Effector memory CD4-positive, alpha-beta T cell (primary cell): ENCODE data around the gene DOCK7.
"Not testable (repeated sequence)": the region's sequence is repeated elsewhere in the genome, so short reads cannot be mapped to it uniquely, and the experiment has no call there.

Source experiments
- DNase-seq, 3 donors: peaks; one replicate each; pipeline ENCODE4 v3.0.0-alpha.2; 2020
- H3K27ac ChIP-seq: 2 replicates; pipeline ENCODE4 v1.7.0; 2013; ENCODE audit warnings: mild to moderate bottlenecking, low read length, moderate library complexity; ENCODE audit not compliant: insufficient read depth, poor library complexity, severe bottlenecking
- H3K27me3 ChIP-seq: replicated peaks from 2 replicates; pipeline ENCODE4 v1.7.0; 2013; ENCODE audit warnings: mild to moderate bottlenecking, low read length; ENCODE audit not compliant: insufficient read depth, control insufficient read depth, poor library complexity, severe bottlenecking
- H3K36me3 ChIP-seq: 2 replicates; pipeline ENCODE4 v1.7.0; 2013; ENCODE audit warnings: mild to moderate bottlenecking, low read length, moderate library complexity; ENCODE audit not compliant: control insufficient read depth, insufficient read depth
- H3K4me1 ChIP-seq: 2 replicates; pipeline ENCODE4 v1.7.0; 2013; ENCODE audit warnings: low read length, mild to moderate bottlenecking; ENCODE audit not compliant: control insufficient read depth, insufficient read depth, poor library complexity, severe bottlenecking
- H3K4me3 ChIP-seq: 2 replicates; pipeline ENCODE4 v1.7.0; 2013; ENCODE audit warnings: low read length, low read depth, mild to moderate bottlenecking; ENCODE audit not compliant: insufficient read depth, poor library complexity, severe bottlenecking
- H3K9me3 ChIP-seq: 2 replicates; pipeline ENCODE4 v1.7.0; 2013; ENCODE audit warnings: mild to moderate bottlenecking, low read length, moderate library complexity; ENCODE audit not compliant: control insufficient read depth

DOCK7 gene

GRCh38 chr1:62590970-62591368 lies 97.2 kb downstream of the DOCK7 start:
- H3K36me3 ChIP-seq = no peaks in the 10 kb centered on the region
- no peak overlapping the region for H3K27ac ChIP-seq
- H3K4me1 ChIP-seq = no peaks in the 10 kb centered on the region
- no peak overlapping the region for H3K4me3 ChIP-seq
- no peak for DNase-seq
- H3K27me3 ChIP-seq = no peaks in the 10 kb centered on the region
- H3K9me3 ChIP-seq = no peaks in the 10 kb centered on the region

GRCh38 chr1:62590255-62590969 lies 97.8 kb downstream of the DOCK7 start:
- no peaks in the 10 kb centered on the region for H3K9me3 ChIP-seq

GRCh38 chr1:62589321-62589720 lies 98.9 kb downstream of the DOCK7 start:
- H3K4me1 ChIP-seq = no peaks in the 10 kb centered on the region
- DNase-seq = no peak
- no peaks in the 10 kb centered on the region for H3K36me3 ChIP-seq
- H3K9me3 ChIP-seq = no peaks in the 10 kb centered on the region
- no peaks in the 10 kb centered on the region for H3K27me3 ChIP-seq
- no peak overlapping the region for H3K27ac ChIP-seq
- no peak overlapping the region for H3K4me3 ChIP-seq

More at GRCh38 chr1:62590255-62590969, 97.8 kb downstream of the DOCK7 start:
- H3K36me3 ChIP-seq = no peaks in the 10 kb centered on the region
- H3K4me3 ChIP-seq = no peak overlapping the region
- DNase-seq = no peak
- no peaks in the 10 kb centered on the region for H3K4me1 ChIP-seq
- no peaks in the 10 kb centered on the region for H3K27me3 ChIP-seq
- H3K27ac ChIP-seq = no peak overlapping the region

GRCh38 chr1:62588000-62588399 lies 100.2 kb downstream of the DOCK7 start:
- Histone ChIP-seq H3K9me3 (no peaks in the 10 kb centered on the region), H3K27ac (no peak overlapping the region), H3K4me3 (no peak overlapping the region), H3K36me3 (no peaks in the 10 kb centered on the region), H3K4me1 (no peaks in the 10 kb centered on the region), H3K27me3 (no peaks in the 10 kb centered on the region)
- DNase-seq = no peak

- no peak overlapping the region for H3K27ac ChIP-seq
- DNase-seq = no peak
- no peaks in the 10 kb centered on the region for H3K36me3 ChIP-seq
- H3K27me3 ChIP-seq = no peaks in the 10 kb centered on the region
- no peak overlapping the region for H3K4me3 ChIP-seq
- no peaks in the 10 kb centered on the region for H3K4me1 ChIP-seq
- no peaks in the 10 kb centered on the region for H3K9me3 ChIP-seq
Measured at GRCh38 chr1:62585469-62586155, 102.6 kb downstream of the DOCK7 start.

- Histone ChIP-seq H3K27ac (no peak overlapping the region), H3K36me3 (no peaks in the 10 kb centered on the region), H3K4me3 (no peak overlapping the region), H3K9me3 (no peaks in the 10 kb centered on the region), H3K27me3 (no peaks in the 10 kb centered on the region), H3K4me1 (no peaks in the 10 kb centered on the region)
- DNase-seq = no peak
Measured at GRCh38 chr1:62573675-62574074, 114.5 kb downstream of the DOCK7 start.

GRCh38 chr1:62572476-62572875 lies 115.7 kb downstream of the DOCK7 start:
- no peaks in the 10 kb centered on the region for H3K4me1 ChIP-seq
- H3K36me3 ChIP-seq = no peaks in the 10 kb centered on the region
- no peaks in the 10 kb centered on the region for H3K9me3 ChIP-seq
- no peaks in the 10 kb centered on the region for H3K27me3 ChIP-seq
- H3K27ac ChIP-seq = no peak overlapping the region
- no peak overlapping the region for H3K4me3 ChIP-seq
- DNase-seq = no peak

- not testable (repeated sequence) for H3K9me3 ChIP-seq, H3K36me3 ChIP-seq, H3K4me3 ChIP-seq, H3K27me3 ChIP-seq, DNase-seq, H3K4me1 ChIP-seq, H3K27ac ChIP-seq
Measured at GRCh38 chr1:62571517-62571916, 116.7 kb downstream of the DOCK7 start.

- H3K4me1 ChIP-seq, H3K36me3 ChIP-seq, H3K9me3 ChIP-seq, H3K4me3 ChIP-seq, H3K27me3 ChIP-seq, DNase-seq, H3K27ac ChIP-seq: not testable (repeated sequence)
Measured at GRCh38 chr1:62567926-62568325, 120.3 kb downstream of the DOCK7 start.

- DNase-seq, H3K36me3 ChIP-seq, H3K27me3 ChIP-seq, H3K27ac ChIP-seq, H3K4me3 ChIP-seq, H3K9me3 ChIP-seq, H3K4me1 ChIP-seq: not testable (repeated sequence)
Measured at GRCh38 chr1:62567182-62567581, 121.0 kb downstream of the DOCK7 start.
